Astrocyte of the cerebellum (primary cell): ENCODE results near the gene GRID2.

Experiments
- DNase-seq: peaks from one replicate; pipeline ENCODE4 v3.0.0-alpha.2; 2011; ENCODE audit warnings: low read depth
- H3K4me3 ChIP-seq: 2 replicates; pipeline ENCODE4 v1.5.1; 2011; ENCODE audit warnings: mild to moderate bottlenecking, low read depth, low read length, moderate library complexity
- CTCF ChIP-seq: IDR thresholded peaks from 2 replicates; pipeline ENCODE4 v1.5.1; 2012; ENCODE audit warnings: low read length, low read depth, moderate library complexity, mild to moderate bottlenecking; ENCODE audit errors: missing control alignments
- in situ Hi-C: cut with HindIII; loops from 2 replicates; pipeline ENCODE4 v1.10.0; 2017; ENCODE audit warnings: low sequenced_read_pairs

The GRID2 gene

GRCh38 chr4:92864096-92864495 is 560.3 kb downstream of the GRID2 start:
- H3K4me3 ChIP-seq = no peak overlapping the region
- in situ Hi-C loops = no loop called here
- TF ChIP-seq CTCF = no peak
- DNase-seq = no peak

- H3K4me3 ChIP-seq = no peak overlapping the region
- in situ Hi-C loops = no loop called here
- DNase-seq = no peak
- no peak for TF ChIP-seq CTCF
Measured at GRCh38 chr4:92872604-92873003, 568.8 kb downstream of the GRID2 start.

- in situ Hi-C loops = no loop called here
- no peak for TF ChIP-seq CTCF
- no peak overlapping the region for H3K4me3 ChIP-seq
- DNase-seq = no peak
Measured at GRCh38 chr4:92885632-92886031, 581.9 kb downstream of the GRID2 start.

- in situ Hi-C loops = no loop called here
- TF ChIP-seq CTCF = no peak
Measured at GRCh38 chr4:92952426-92952825, 648.7 kb downstream of the GRID2 start.

GRCh38 chr4:92952897-92953296 is 649.1 kb downstream of the GRID2 start:
- DNase-seq = no peak
- in situ Hi-C loops = no loop called here
- H3K4me3 ChIP-seq = no peak overlapping the region
- TF ChIP-seq CTCF = no peak

More at GRCh38 chr4:92952426-92952825, 648.7 kb downstream of the GRID2 start:
- H3K4me3 ChIP-seq = no peak overlapping the region
- no peak for DNase-seq

GRCh38 chr4:92953462-92953861 is 649.7 kb downstream of the GRID2 start:
- no peak for DNase-seq
- in situ Hi-C loops = no loop called here
- no peak overlapping the region for H3K4me3 ChIP-seq
- TF ChIP-seq CTCF = no peak

- no peak for DNase-seq
- no peak for TF ChIP-seq CTCF
- no peak overlapping the region for H3K4me3 ChIP-seq
- in situ Hi-C loops = no loop called here
Measured at GRCh38 chr4:92961881-92962280, 658.1 kb downstream of the GRID2 start.
